ENCODE results near the gene RDH5.
A peak's percentile ranks its signal among the peaks of the same experiment; 100 is the strongest.

Gene RDH5

DNA sequence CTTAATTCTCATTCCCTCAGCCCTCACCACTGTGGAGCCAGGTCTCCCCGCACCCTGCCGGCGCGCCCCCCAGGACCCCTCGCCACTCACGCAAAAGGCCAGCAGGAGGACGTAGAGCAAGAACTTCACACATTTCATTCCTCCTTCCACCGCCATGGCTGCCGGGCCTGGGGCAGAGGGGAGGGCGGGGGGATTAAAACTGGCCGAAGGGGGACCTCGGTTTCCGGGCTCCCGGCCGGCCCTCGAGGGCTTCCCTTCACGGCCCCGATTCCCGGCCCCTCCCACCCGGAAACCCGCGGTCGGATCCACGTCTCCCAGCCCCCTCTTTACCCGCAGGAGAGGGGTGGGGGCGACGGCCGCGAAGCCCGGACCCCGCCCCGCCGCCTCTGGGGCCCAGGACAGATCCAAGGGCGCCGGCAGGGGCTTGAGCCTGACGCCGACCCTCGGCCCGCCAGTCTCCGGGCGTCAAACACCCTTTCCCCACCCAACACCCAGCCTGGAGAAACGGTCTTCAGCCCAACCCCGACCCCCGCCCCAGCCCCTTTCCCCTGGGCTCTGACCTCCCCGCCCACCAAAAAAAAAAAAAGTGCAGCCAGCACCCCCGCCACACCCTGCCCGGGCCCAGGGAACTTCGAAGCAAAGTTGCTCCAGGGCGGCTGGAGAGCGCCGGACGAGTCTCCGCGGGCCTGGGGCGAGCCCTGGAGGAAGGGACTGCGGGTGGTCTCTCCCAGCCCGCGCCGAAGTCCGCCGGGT is 8.2 kb downstream of the RDH5 start:
- peak in 1 of 2 donors; percentile 31 for DNase-seq (ENCODE audit: low read depth in 2 of 2)

- DNase-seq (ENCODE audit: low read depth in 2 of 2), result peak; percentile 58 to 70
These were observed 9.0 kb downstream of the RDH5 start, which contains the start of gene CD63 for GRCh38 chr12:55728939-55729818. Gene CD63 (minus strand): TSS chr12:55729009. CDS start chr12:55728341, 668 bp downstream.

- no peak for DNase-seq (ENCODE audit: low read depth in 2 of 2)
These were observed 9.9 kb downstream of the RDH5 start for GRCh38 chr12:55729819-55730818.

DNA sequence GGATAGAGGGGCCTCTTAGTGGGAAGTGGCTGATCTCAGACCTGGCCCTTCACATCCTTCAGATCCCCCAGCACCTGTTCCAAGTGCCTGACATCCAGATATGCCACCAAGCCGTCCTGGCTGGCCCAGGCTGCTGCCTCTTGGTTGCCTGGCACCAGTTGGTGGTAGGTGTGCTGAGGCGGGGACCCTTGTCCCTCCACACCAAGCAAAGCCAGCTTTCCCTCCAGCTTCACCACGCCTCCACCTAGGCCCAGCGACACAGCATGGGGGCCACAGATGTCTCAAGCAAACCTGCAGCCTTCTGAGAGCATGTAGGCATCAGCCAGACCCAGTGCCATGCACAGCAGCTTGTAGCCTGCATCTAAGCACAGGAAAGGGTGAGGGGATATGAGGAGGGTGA is 12.1 kb downstream of the RDH5 start:
- no peak for DNase-seq (ENCODE audit: low read depth in 2 of 2)

- no peak for DNase-seq (ENCODE audit: low read depth in 2 of 2)
These were observed 12.9 kb downstream of the RDH5 start for GRCh38 chr12:55733021-55733555.

- no peak for DNase-seq (ENCODE audit: low read depth in 2 of 2)
These were observed 13.7 kb downstream of the RDH5 start for GRCh38 chr12:55733858-55734257.

GRCh38 chr12:55734595-55734994 is 14.4 kb downstream of the RDH5 start:
- DNase-seq (ENCODE audit: low read depth in 2 of 2), result no peak

GRCh38 chr12:55736076-55736475 is 15.9 kb downstream of the RDH5 start:
- DNase-seq (ENCODE audit: low read depth in 2 of 2), result no peak

- DNase-seq (ENCODE audit: low read depth in 2 of 2), result peak in 1 of 2 donors; percentile 36
These were observed 16.8 kb downstream of the RDH5 start for GRCh38 chr12:55736780-55737580.

DNA sequence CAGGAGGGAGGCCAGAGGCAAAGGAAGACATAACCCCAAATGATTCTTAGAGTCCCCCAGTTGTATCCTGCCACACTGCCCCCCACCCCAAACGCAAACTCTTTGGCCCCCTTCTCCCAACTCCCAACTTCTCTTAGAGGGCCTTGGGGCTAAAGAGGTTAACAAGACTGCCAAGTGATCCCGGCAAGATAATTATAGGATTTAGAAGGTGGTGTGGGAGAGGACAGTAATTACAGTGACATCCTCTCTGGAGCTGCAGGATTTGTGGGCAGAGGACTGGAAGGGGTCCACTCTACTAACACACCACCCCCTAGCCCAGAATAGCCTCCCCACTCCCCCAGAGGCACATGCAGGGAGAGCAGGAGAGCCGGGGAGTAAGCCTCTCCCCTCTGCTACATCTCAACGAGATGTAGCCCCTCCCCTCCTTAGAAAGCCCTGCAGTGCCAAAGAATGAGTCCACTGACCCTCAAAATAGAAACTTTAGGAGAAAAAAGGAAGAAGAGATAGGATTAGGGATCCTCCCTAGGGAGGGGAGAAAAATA is 17.5 kb downstream of the RDH5 start:
- DNase-seq (ENCODE audit: low read depth in 2 of 2), result no peak

GRCh38 chr12:55738123-55739024 is 18.2 kb downstream of the RDH5 start:
- peak; percentile 58 to 88 for DNase-seq (ENCODE audit: low read depth in 2 of 2)

GRCh38 chr12:55739025-55739378 is 18.8 kb downstream of the RDH5 start:
- no peak for DNase-seq (ENCODE audit: low read depth in 2 of 2)

DNA sequence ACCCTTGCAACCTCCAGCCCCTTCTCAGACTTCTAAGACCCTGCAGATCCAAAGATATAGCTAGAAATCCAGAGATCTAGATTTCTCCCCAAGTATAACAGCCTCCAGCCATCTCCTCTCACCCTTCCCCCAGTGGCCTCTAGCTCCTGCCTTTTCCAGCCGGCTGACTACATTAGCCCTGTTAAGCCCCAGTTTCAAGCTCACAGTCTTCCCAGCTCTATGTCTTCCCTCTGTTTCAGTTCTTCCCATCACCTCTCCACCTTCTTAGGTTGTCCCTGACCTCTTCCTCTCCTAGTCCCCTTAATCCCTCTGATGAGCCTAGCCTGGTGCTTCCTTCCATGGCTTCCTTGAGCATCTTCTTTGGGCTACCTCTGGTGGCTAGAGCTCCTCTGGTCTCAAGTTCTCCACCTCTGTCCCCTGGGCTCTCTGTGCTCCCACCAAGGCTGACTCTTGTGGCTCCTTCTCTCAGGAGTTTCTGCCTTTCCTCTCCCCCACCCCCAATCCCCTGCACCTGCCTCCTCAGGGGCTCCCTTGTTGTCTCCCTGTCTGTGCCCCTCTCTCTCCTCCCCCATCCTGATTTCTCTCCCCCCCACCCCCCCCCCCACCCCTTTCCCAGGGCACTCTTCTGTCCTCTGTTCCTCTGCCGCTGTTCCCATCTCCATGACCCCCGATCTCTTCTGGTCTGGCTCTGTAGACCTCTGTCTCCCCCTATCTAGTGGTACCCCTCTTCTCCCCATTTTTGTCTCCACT is 21.9 kb downstream of the RDH5 start:
- no peak for DNase-seq (ENCODE audit: low read depth in 2 of 2)

DNA sequence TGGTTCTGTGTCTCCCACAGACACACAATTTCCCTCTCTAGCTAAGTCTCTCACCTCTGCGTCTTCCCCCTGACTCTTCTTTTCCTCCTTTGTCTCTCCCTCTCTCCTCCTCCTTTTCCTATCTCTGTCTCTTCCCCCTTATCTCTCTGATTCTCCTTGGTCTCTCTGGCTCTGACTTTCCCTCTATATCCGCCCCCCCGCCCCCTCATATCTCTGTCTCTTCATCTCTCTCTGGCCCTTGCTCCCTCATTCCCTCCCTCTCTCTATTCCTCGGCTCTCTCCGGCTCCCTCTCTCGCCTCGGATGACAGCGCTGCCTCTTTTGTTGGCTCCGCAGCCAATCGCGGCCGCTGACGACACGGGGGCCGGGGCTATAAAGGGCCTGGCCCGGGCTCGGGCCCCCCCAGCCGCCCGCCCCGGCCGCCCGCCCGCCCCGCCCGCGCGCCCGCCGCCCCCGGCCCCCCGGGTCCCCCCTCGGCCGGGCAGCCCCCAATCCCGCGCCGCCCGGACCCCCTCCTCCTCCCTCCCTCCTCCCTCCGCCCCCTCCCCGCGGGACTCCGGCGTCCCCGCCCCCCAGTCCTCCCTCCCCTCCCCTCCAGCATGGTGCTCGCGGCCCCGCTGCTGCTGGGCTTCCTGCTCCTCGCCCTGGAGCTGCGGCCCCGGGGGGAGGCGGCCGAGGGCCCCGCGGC is 22.7 kb downstream of the RDH5 start, which contains the start of gene GDF11:
TSS of gene GDF11 (plus strand) at position 404 of the 687 bp plus-strand sequence. CDS start at position 599, 195 bp downstream.
- DNase-seq (ENCODE audit: low read depth in 2 of 2), result peak; percentile 48 to 66

DNA sequence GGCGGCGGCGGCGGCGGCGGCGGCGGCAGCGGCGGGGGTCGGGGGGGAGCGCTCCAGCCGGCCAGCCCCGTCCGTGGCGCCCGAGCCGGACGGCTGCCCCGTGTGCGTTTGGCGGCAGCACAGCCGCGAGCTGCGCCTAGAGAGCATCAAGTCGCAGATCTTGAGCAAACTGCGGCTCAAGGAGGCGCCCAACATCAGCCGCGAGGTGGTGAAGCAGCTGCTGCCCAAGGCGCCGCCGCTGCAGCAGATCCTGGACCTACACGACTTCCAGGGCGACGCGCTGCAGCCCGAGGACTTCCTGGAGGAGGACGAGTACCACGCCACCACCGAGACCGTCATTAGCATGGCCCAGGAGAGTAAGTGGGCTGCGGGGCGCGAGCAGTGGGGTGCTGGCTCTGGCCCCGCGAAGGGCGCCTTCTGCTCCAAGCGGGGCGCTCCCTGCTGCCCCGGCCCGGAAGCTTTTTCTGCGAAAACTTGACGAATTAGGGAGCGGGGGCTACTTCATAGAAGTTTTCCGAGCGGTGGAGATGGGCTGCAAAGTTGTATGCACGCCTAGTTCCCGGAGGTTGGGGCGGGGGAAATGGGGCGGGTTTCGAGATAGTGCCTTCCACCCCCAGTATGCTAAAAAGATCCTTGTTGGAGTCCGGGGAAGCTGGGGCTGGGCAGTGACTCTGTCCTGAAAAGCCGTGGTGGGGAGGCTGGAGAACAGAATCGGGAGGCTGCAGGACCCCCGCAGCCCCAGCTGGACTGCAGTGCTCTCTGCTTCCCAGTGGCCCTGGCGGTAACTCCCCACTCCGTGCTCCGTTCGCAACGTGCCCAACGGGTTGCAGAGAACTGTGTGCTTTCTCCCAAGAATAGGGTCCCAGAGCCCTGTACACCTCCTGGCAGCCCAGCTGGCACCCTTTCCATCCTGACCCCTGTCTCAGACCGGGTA is 23.5 kb downstream of the RDH5 start:
- DNase-seq (ENCODE audit: low read depth in 2 of 2), result peak in 1 of 2 donors; percentile 35

DNA sequence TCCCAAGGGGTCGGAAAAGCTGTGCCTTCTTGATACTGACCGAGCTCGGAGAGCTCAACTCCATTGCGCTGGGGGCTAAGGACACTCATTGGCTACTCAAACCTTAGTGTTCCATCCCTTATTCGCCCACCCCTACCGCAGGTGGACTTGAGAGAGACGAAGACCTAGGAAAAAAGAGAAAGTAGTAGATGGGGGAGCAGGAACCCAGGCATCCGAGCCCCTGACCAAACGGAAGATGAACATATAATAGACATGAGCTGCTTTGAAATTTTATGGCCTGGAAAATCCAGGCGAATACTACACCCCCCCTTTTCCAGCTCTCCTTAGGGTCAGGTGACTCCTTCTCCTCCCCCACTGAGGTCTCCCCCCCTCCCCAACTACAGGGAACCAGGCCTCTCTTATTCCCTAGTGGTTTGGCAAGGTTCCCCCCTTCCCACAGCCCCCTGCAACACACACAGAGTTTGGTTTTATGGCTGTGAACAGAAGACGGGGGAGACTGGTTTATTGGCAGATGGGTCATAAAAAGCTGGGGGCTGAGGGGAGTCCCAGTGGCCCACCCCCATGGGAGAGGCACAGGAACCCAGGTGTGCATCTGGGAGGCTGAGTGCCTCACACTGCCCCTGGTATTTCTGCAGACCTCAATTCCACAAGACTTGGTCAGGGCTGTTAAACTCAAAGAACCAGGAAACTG is 24.3 kb downstream of the RDH5 start:
- no peak for DNase-seq (ENCODE audit: low read depth in 2 of 2)

Data from stimulated activated CD4-positive, alpha-beta T cell treated with anti-CD3 and anti-CD28 coated beads, Interleukin-1b, Interleukin-23, amount 100 ng/mL, for 4 hours (primary cell).